ENCODE results near the gene MYO18B.

The MYO18B gene

GRCh38 chr22:25749420-25750169 lies 7.6 kb downstream of the MYO18B start:
- no peak for FAIRE-seq

GRCh38 chr22:25750569-25751173 lies 8.7 kb downstream of the MYO18B start:
- no peak for FAIRE-seq

- FAIRE-seq: no peak
These were observed 9.2 kb downstream of the MYO18B start for GRCh38 chr22:25751174-25751581.

GRCh38 chr22:25752615-25753214 lies 10.7 kb downstream of the MYO18B start:
- no peak for FAIRE-seq

- FAIRE-seq: no peak
These were observed 11.3 kb downstream of the MYO18B start for GRCh38 chr22:25753252-25753651.

- no peak for FAIRE-seq
These were observed 12.7 kb downstream of the MYO18B start for GRCh38 chr22:25754527-25755202.

GRCh38 chr22:25757686-25758085 lies 15.7 kb downstream of the MYO18B start:
- FAIRE-seq: no peak

GRCh38 chr22:25758316-25758715 lies 16.3 kb downstream of the MYO18B start:
- no peak for FAIRE-seq

GRCh38 chr22:25759825-25760231 lies 17.8 kb downstream of the MYO18B start:
- FAIRE-seq: no peak

- FAIRE-seq: no peak
These were observed 18.3 kb downstream of the MYO18B start for GRCh38 chr22:25760294-25760693.

- no peak for FAIRE-seq
These were observed 19.0 kb downstream of the MYO18B start for GRCh38 chr22:25760848-25761595.

- FAIRE-seq: no peak
These were observed 20.2 kb downstream of the MYO18B start for GRCh38 chr22:25762147-25762546.

- FAIRE-seq: no peak
These were observed 21.3 kb downstream of the MYO18B start for GRCh38 chr22:25763239-25763777.

GRCh38 chr22:25764270-25765015 lies 22.5 kb downstream of the MYO18B start:
- FAIRE-seq: no peak

- no peak for FAIRE-seq
These were observed 23.0 kb downstream of the MYO18B start for GRCh38 chr22:25765016-25765367.

GRCh38 chr22:25765801-25766200 lies 23.8 kb downstream of the MYO18B start:
- FAIRE-seq: no peak

- no peak for FAIRE-seq
These were observed 24.4 kb downstream of the MYO18B start for GRCh38 chr22:25766418-25766817.

- no peak for FAIRE-seq
These were observed 28.3 kb downstream of the MYO18B start for GRCh38 chr22:25770333-25770732.

- no peak for FAIRE-seq
These were observed 30.3 kb downstream of the MYO18B start for GRCh38 chr22:25772288-25772687.

- FAIRE-seq: no peak
These were observed 32.6 kb downstream of the MYO18B start for GRCh38 chr22:25774575-25775026.

- FAIRE-seq: no peak
These were observed 33.5 kb downstream of the MYO18B start for GRCh38 chr22:25775531-25775930.

- no peak for FAIRE-seq
These were observed 35.4 kb downstream of the MYO18B start for GRCh38 chr22:25777411-25777810.
